Activated B cell treated with CpG ODN at 0.5 μM for 24 hours (primary cell): ENCODE results near the gene PRKRIP1. TPM values are rescaled to one million over a fixed set of nuclear protein-coding genes. Genes with fewer than 3 reads are reported as not detected.
A peak's percentile ranks its signal among the peaks of the same experiment; 100 is the strongest.
"Not testable (repeated sequence)": the region's sequence is repeated elsewhere in the genome, so short reads cannot be mapped to it uniquely, and the experiment has no call there.

Experiments used
- ATAC-seq: fragments of 200-7000 bp; cut with Tn5 transposase; one replicate; pipeline ENCODE4 v1.10.0; 2021; ENCODE audit warnings: low read depth, mild to moderate bottlenecking, moderate library complexity
- CTCF ChIA-PET: fragments of 350-600 bp; sonication (Branson Sonifier 250); formaldehyde crosslinking; loops from one replicate; lab custom pipeline; 2021; ENCODE audit warnings: antibody characterized with exemption; lab: Charles Lee
- POLR2A ChIA-PET: fragments of 350-600 bp; sonication (Branson Sonifier 250); formaldehyde crosslinking; loops from one replicate; lab custom pipeline; 2021; ENCODE audit warnings: antibody characterized with exemption; lab: Charles Lee
- DNase-seq: peaks from one replicate; pipeline ENCODE4 v3.0.0; 2022
- H3K27ac Mint-ChIP-seq: one replicate; pipeline ENCODE4 v1.8.0; 2020; ENCODE audit warnings: mixed read lengths
- H3K27me3 Mint-ChIP-seq: one replicate; pipeline ENCODE4 v1.8.0; 2021; ENCODE audit warnings: mixed read lengths
- H3K36me3 Mint-ChIP-seq: one replicate; pipeline ENCODE4 v1.8.0; 2021; ENCODE audit warnings: low read depth, mixed read lengths
- H3K4me1 Mint-ChIP-seq: one replicate; pipeline ENCODE4 v1.8.0; 2021; ENCODE audit warnings: mixed read lengths
- H3K4me3 Mint-ChIP-seq: one replicate; pipeline ENCODE4 v1.8.0; 2020; ENCODE audit warnings: mild to moderate bottlenecking, mixed read lengths
- H3K9me3 Mint-ChIP-seq: one replicate; pipeline ENCODE4 v1.8.0; 2020; ENCODE audit warnings: mixed read lengths
- intact Hi-C: fragments of 100-400 bp; cut with micrococcal nuclease; formaldehyde crosslinking; loops from one replicate; pipeline ENCODE4 v1.15.1; 2024
- total RNA-seq: library from RNA; stranded (reverse); gene quantifications from 2 replicates; pipeline ENCODE4 v1.2.3, GENCODE V29; 2022
- TF ChIP-seq, protein P1 (sequence below): fragments of 200-600 bp; IDR thresholded peaks from one replicate; pipeline ENCODE4 v1.8.0; 2022; ENCODE audit warnings: antibody characterized with exemption, mild to moderate bottlenecking

PRKRIP1 gene
- total RNA-seq, 1 donor from 2014 or later: 39.7 TPM

- ATAC-seq: no peak
- POLR2A ChIA-PET: interaction anchor here (0.6 to 1.5 kb wide), 3 partner anchors 40 to 1602 kb away, joined by 3 to 8 read pairs (median 3); partner anchors contain the start of gene ORAI2
- no peak for DNase-seq
- H3K27me3 Mint-ChIP-seq: no peaks in the 10 kb centered on the region
- TF ChIP-seq, protein P1, sequence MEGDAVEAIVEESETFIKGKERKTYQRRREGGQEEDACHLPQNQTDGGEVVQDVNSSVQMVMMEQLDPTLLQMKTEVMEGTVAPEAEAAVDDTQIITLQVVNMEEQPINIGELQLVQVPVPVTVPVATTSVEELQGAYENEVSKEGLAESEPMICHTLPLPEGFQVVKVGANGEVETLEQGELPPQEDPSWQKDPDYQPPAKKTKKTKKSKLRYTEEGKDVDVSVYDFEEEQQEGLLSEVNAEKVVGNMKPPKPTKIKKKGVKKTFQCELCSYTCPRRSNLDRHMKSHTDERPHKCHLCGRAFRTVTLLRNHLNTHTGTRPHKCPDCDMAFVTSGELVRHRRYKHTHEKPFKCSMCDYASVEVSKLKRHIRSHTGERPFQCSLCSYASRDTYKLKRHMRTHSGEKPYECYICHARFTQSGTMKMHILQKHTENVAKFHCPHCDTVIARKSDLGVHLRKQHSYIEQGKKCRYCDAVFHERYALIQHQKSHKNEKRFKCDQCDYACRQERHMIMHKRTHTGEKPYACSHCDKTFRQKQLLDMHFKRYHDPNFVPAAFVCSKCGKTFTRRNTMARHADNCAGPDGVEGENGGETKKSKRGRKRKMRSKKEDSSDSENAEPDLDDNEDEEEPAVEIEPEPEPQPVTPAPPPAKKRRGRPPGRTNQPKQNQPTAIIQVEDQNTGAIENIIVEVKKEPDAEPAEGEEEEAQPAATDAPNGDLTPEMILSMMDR: no peak
- CTCF ChIA-PET: interaction anchor here (1.7 kb wide), 1 partner anchor 68 kb away, joined by 5 read pairs; no protein-coding TSS in a partner anchor
- H3K27ac Mint-ChIP-seq: no peak overlapping the region
- H3K36me3 Mint-ChIP-seq: peaks cover 36% of the 10 kb centered on the region
- no peaks in the 10 kb centered on the region for H3K9me3 Mint-ChIP-seq
- H3K4me3 Mint-ChIP-seq: no peak overlapping the region
- intact Hi-C loops: no loop called here
- H3K4me1 Mint-ChIP-seq: no peaks in the 10 kb centered on the region
Observed at GRCh38 chr7:102472126-102473041, 76.2 kb downstream of the PRKRIP1 start.

- DNase-seq: no peak
- ATAC-seq: no peak
- Mint-ChIP-seq H3K4me3 (no peak overlapping the region), H3K27me3 (no peaks in the 10 kb centered on the region), H3K27ac (no peak overlapping the region), H3K36me3 (peaks cover 33% of the 10 kb centered on the region), H3K9me3 (no peaks in the 10 kb centered on the region), H3K4me1 (no peaks in the 10 kb centered on the region)
- ChIA-PET CTCF (interaction anchor here (1.7 kb wide), 1 partner anchor 69 kb away, joined by 5 read pairs; no protein-coding TSS in a partner anchor), POLR2A (interaction anchor here (1.0 kb wide), 1 partner anchor 69 kb away, joined by 3 read pairs; no protein-coding TSS in a partner anchor)
- TF ChIP-seq, protein P1: no peak
- intact Hi-C loops: no loop called here
Observed at GRCh38 chr7:102473271-102473991, 77.3 kb downstream of the PRKRIP1 start.

- H3K4me1 Mint-ChIP-seq, POLR2A ChIA-PET, H3K27ac Mint-ChIP-seq, H3K27me3 Mint-ChIP-seq, H3K9me3 Mint-ChIP-seq, H3K4me3 Mint-ChIP-seq, intact Hi-C loops, ATAC-seq, CTCF ChIA-PET, DNase-seq: not testable (repeated sequence)
- H3K36me3 Mint-ChIP-seq: peaks cover 31% of the 10 kb centered on the region
Observed at GRCh38 chr7:102474116-102474515, 78.0 kb downstream of the PRKRIP1 start.

DNA sequence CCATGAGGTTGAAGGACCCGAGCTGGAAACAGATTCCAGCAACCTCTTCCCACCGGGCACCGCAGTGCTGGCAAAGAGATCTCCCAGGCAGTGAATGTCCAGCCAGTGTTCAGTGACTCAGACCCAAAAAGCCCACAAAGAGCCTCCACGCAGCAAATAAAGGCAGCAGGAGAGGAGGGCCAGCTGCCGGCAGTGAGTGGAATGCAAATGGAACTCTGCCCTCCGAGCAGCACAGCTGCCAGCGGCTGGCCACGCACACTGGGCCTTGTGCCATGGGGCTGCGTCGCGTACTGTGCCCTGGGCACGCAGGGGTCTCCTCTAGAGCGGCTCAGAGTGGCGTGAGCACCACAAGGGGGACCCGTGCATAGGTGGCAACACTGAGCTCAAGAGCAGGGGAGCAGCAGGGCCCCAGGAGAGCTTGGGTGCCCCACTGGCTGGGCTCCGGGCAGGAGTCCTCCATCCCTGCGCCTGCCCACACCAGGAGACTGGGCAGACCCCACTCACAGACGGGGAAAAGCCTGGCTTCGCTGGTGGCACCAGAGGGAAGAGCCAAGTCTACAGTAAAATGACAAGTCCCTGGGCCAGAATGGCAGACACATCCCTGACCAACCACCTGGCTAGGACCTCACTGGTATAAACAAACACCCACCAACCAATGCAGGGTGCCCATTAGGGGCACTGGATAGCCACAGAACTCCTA is 78.7 kb downstream of the PRKRIP1 start:
- peak; percentile 10 for DNase-seq
- CTCF ChIA-PET, H3K27me3 Mint-ChIP-seq, POLR2A ChIA-PET, ATAC-seq, H3K9me3 Mint-ChIP-seq, H3K27ac Mint-ChIP-seq, H3K4me1 Mint-ChIP-seq, intact Hi-C loops, H3K4me3 Mint-ChIP-seq: not testable (repeated sequence)
- peaks cover 31% of the 10 kb centered on the region for H3K36me3 Mint-ChIP-seq

Other genes starting within 250 kb of the PRKRIP1 start
- gene SH2B2, start 109.5 kb upstream of the PRKRIP1 start, total RNA-seq: 28.2 and 32.1 TPM in 2 replicates
- not detected in 2 replicates for gene SPDYE6, start 39.9 kb upstream of the PRKRIP1 start, total RNA-seq
- 167 and 184 TPM in 2 replicates for gene ORAI2, start 37.2 kb downstream of the PRKRIP1 start, total RNA-seq
- 7.8 and 8.1 TPM in 2 replicates for gene ALKBH4, start 68.5 kb downstream of the PRKRIP1 start, total RNA-seq
- gene LRWD1, start 68.6 kb downstream of the PRKRIP1 start, total RNA-seq: 20.6 and 28.8 TPM in 2 replicates
- 45.2 and 49.5 TPM in 2 replicates for gene POLR2J, start 82.6 kb downstream of the PRKRIP1 start, total RNA-seq
- 11.4 and 16.1 TPM in 2 replicates for gene RASA4B, start 121.4 kb downstream of the PRKRIP1 start, total RNA-seq
- gene UPK3BL2, start 147.3 kb downstream of the PRKRIP1 start, total RNA-seq: 36.8 and 45.3 TPM in 2 replicates
- 0.29 TPM in 1 of 2 replicates, not detected in the other for gene SPDYE2, start 154.9 kb downstream of the PRKRIP1 start, total RNA-seq
- gene POLR2J3, start 176.2 kb downstream of the PRKRIP1 start, total RNA-seq: 110 and 123 TPM in 2 replicates
- gene RASA4, start 220.4 kb downstream of the PRKRIP1 start, total RNA-seq: 57.6 and 62.3 TPM in 2 replicates
- 47.4 and 58.8 TPM in 2 replicates for gene UPK3BL1, start 246.4 kb downstream of the PRKRIP1 start, total RNA-seq